ENCODE data around the gene GDF7.

GDF7 gene

GRCh38 chr2:20629581-20630171 lies 37.3 kb upstream of the GDF7 start:
- no peak for DNase-seq

GRCh38 chr2:20630967-20631366 lies 36.0 kb upstream of the GDF7 start:
- DNase-seq = no peak

- DNase-seq = no peak
Observed at GRCh38 chr2:20631617-20632307, 35.2 kb upstream of the GDF7 start.

- DNase-seq = no peak
Observed at GRCh38 chr2:20632446-20632990, 34.4 kb upstream of the GDF7 start.

GRCh38 chr2:20633001-20633400 lies 33.9 kb upstream of the GDF7 start:
- DNase-seq = no peak

GRCh38 chr2:20633794-20634506 lies 33.0 kb upstream of the GDF7 start:
- DNase-seq = no peak

GRCh38 chr2:20634507-20635112 lies 32.3 kb upstream of the GDF7 start:
- no peak for DNase-seq

- no peak for DNase-seq
Observed at GRCh38 chr2:20635113-20635510, 31.8 kb upstream of the GDF7 start.

GRCh38 chr2:20635675-20636584 lies 31.0 kb upstream of the GDF7 start:
- peak in 1 of 5 experiments; percentile 41 for DNase-seq

- no peak for DNase-seq
Observed at GRCh38 chr2:20637147-20637546, 29.8 kb upstream of the GDF7 start.

GRCh38 chr2:20638014-20638413 lies 28.9 kb upstream of the GDF7 start:
- DNase-seq = no peak

- DNase-seq = no peak
Observed at GRCh38 chr2:20638646-20639430, 28.1 kb upstream of the GDF7 start.

- no peak for DNase-seq
Observed at GRCh38 chr2:20640411-20641122, 26.4 kb upstream of the GDF7 start.

GRCh38 chr2:20641123-20641985 lies 25.6 kb upstream of the GDF7 start:
- DNase-seq = no peak

- peak; percentile 52 to 69 (median 57) for DNase-seq
Observed at GRCh38 chr2:20642055-20642971, 24.6 kb upstream of the GDF7 start.

- no peak for DNase-seq
Observed at GRCh38 chr2:20643060-20643459, 23.9 kb upstream of the GDF7 start.

- DNase-seq = no peak
Observed at GRCh38 chr2:20643826-20644225, 23.1 kb upstream of the GDF7 start.

GRCh38 chr2:20645301-20645701 lies 21.6 kb upstream of the GDF7 start:
- no peak for DNase-seq

GRCh38 chr2:20645761-20646160 lies 21.2 kb upstream of the GDF7 start:
- no peak for DNase-seq

All from T-helper 2 cell (primary cell).